SK-N-SH treated with all-trans-retinoic acid at 6 μM for 48 hours (cell line): ENCODE data around the gene PECR.

Source experiments
- ZFP30 ChIP-seq: fragments of 450-650 bp; formaldehyde crosslinking; IDR thresholded peaks from 2 replicates; pipeline ENCODE4 v1.5.0; 2022; ENCODE audit warnings: mild to moderate bottlenecking, moderate library complexity
- TF ChIP-seq, protein P1 (sequence below): fragments of 250-450 bp; sonication (Bioruptor Pico); IDR thresholded peaks from 2 replicates; pipeline ENCODE4 v1.8.0; 2020; ENCODE audit warnings: mild to moderate bottlenecking, moderate library complexity, borderline replicate concordance

DNA sequence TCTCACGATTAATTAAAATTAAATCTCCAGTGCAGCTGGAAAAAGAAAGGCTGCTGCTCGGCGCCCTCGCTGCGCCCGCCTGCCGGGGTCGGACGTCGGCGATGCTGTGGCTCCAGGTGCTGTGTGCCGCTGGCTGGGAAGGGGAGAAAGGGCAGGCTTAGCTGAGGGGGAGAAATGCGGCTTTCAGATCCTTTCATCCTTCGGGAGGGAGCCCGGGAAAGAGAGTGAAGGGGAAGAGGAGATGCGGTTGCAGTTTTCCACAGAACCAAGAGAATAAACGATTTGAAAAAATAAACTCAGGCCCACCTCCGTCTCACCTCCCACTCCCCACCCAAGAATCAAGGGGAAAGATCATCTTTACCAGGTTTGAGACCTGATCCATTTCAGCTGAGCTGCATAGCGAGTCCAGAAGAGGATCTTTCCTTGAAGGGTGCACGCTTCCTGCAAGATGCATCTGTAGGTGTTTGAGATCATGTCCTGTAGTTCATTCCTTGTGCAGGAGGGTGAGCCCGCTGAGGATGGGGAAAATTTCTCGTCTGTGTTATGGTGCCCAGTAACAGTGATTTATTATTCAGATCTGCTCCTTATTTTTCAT, 605 bp upstream of the PECR start:
- TF ChIP-seq, protein P1, sequence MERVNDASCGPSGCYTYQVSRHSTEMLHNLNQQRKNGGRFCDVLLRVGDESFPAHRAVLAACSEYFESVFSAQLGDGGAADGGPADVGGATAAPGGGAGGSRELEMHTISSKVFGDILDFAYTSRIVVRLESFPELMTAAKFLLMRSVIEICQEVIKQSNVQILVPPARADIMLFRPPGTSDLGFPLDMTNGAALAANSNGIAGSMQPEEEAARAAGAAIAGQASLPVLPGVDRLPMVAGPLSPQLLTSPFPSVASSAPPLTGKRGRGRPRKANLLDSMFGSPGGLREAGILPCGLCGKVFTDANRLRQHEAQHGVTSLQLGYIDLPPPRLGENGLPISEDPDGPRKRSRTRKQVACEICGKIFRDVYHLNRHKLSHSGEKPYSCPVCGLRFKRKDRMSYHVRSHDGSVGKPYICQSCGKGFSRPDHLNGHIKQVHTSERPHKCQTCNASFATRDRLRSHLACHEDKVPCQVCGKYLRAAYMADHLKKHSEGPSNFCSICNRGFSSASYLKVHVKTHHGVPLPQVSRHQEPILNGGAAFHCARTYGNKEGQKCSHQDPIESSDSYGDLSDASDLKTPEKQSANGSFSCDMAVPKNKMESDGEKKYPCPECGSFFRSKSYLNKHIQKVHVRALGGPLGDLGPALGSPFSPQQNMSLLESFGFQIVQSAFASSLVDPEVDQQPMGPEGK (CRISPR knock-in tag): no peak
- no peak for TF ChIP-seq ZFP30 (CRISPR knock-in tag)
